H1 (cell line): ENCODE measurements around the gene PBX3. TPM values are rescaled to one million over a fixed set of nuclear protein-coding genes. Genes with fewer than 3 reads are reported as not detected.

Experiments used
- CTCF ChIA-PET: fragments of 300-600 bp; sonication (Branson Sonifier 250); formaldehyde crosslinking; loops from one replicate; lab custom pipeline; 2021; ENCODE audit not compliant: partially characterized antibody; lab: Charles Lee
- POLR2A ChIA-PET: fragments of 300-600 bp; sonication (Branson Sonifier 250); formaldehyde crosslinking; loops from one replicate; lab custom pipeline; 2021; ENCODE audit warnings: inconsistent platforms; ENCODE audit not compliant: partially characterized antibody; lab: Charles Lee
- DNase-seq, 2 experiments: peaks; one replicate each; pipeline versions ENCODE4 v3.0.0 to v3.0.0-alpha.2; 2010 to 2022; ENCODE audit warnings: low spot score in 2 of 2, low read depth in 1 of 2, mixed read lengths in 1 of 2
- FAIRE-seq: peaks from 2 replicates; lab custom pipeline; 2011; peaks lifted over from hg19 to GRCh38; lab: Jason Lieb, UNC
- H2AFZ ChIP-seq: 2 replicates; pipeline ENCODE4 v1.8.1; 2012; ENCODE audit warnings: low read length, inconsistent platforms
- H2AK5ac ChIP-seq: 2 replicates; pipeline ENCODE4 v1.6.1; 2013; ENCODE audit warnings: low read depth, low read length
- H2BK120ac ChIP-seq: replicated peaks from 2 replicates; pipeline ENCODE3; 2013; ENCODE audit warnings: low read depth, low read length, inconsistent platforms
- H2BK12ac ChIP-seq: 2 replicates; pipeline ENCODE4 v1.6.1; 2013; ENCODE audit warnings: low read depth, low read length
- H2BK15ac ChIP-seq: 2 replicates; pipeline ENCODE4 v1.6.1; 2013; ENCODE audit warnings: low read length
- H2BK20ac ChIP-seq: 2 replicates; pipeline ENCODE4 v1.6.1; 2013; ENCODE audit warnings: low read length
- H2BK5ac ChIP-seq: 2 replicates; pipeline ENCODE4 v1.6.1; 2013; ENCODE audit warnings: low read depth, low read length
- H3K14ac ChIP-seq: 2 replicates; pipeline ENCODE4 v1.6.1; 2013; ENCODE audit warnings: inconsistent platforms; ENCODE audit not compliant: insufficient read length
- H3K18ac ChIP-seq: 2 replicates; pipeline ENCODE4 v1.6.1; 2013; ENCODE audit warnings: low read length; ENCODE audit errors: extremely low read depth
- H3K23ac ChIP-seq: 2 replicates; pipeline ENCODE4 v1.6.1; 2013; ENCODE audit warnings: inconsistent platforms; ENCODE audit not compliant: insufficient read length
- H3K23me2 ChIP-seq: 2 replicates; pipeline ENCODE4 v1.6.1; 2013; ENCODE audit warnings: low read depth, low read length
- H3K27ac ChIP-seq: 2 replicates; pipeline ENCODE4 v1.6.1; 2011; ENCODE audit warnings: low read depth, low read length, inconsistent platforms
- H3K27me3 ChIP-seq, 4 experiments: replicated peaks in 1 of 4; 1 replicate in 1 of 4; 2 replicates in 3 of 4; pipeline versions ENCODE4 v1.6.1 to v1.8.1; 2011 to 2013; ENCODE audit warnings: low read length in 3 of 4, mild to moderate bottlenecking in 3 of 4, inconsistent platforms in 2 of 4, mixed read lengths in 2 of 4, moderate library complexity in 1 of 4; ENCODE audit not compliant: control insufficient read depth in 3 of 4, insufficient read depth in 3 of 4; ENCODE audit errors: extremely low read depth in 1 of 4
- H3K36me3 ChIP-seq, 4 experiments: 2 replicates each; pipeline versions ENCODE4 v1.6.1 to v1.8.1; 2011 to 2013; ENCODE audit warnings: mild to moderate bottlenecking in 4 of 4, low read length in 3 of 4, moderate library complexity in 2 of 4, control low read depth in 1 of 4, inconsistent platforms in 1 of 4; ENCODE audit not compliant: insufficient read depth in 4 of 4, control insufficient read depth in 2 of 4
- H3K4ac ChIP-seq: replicated peaks from 2 replicates; pipeline ENCODE3; 2013; ENCODE audit warnings: low read length, low read depth, mixed read lengths, inconsistent platforms; ENCODE audit not compliant: insufficient read length
- H3K4me1 ChIP-seq, 4 experiments: replicated peaks in 1 of 4; 1 replicate in 1 of 4; 2 replicates in 3 of 4; pipeline versions ENCODE4 v1.6.1 to v1.8.1; 2011 to 2013; ENCODE audit warnings: low read length in 3 of 4, inconsistent platforms in 2 of 4, mixed read lengths in 1 of 4; ENCODE audit not compliant: insufficient read depth in 4 of 4, control insufficient read depth in 3 of 4
- H3K4me2 ChIP-seq, 2 experiments: 2 replicates each; pipeline versions ENCODE4 v1.6.1 to v1.8.1; 2011 to 2013; ENCODE audit warnings: low read depth in 2 of 2, low read length in 2 of 2, control low read depth in 1 of 2, inconsistent platforms in 1 of 2, mild to moderate bottlenecking in 1 of 2; ENCODE audit not compliant: insufficient read depth in 1 of 2
- H3K4me3 ChIP-seq, 4 experiments: fragments of 200-600, 300-600 bp in 1 of 4; sonication (generic), shearing (Covaris generic), sonication (Bioruptor Twin) in 1 of 4; 2 replicates each; pipeline versions ENCODE4 v1.5.1 to v1.8.1; 2011 to 2016; ENCODE audit warnings: low read length in 4 of 4, low read depth in 3 of 4, control low read depth in 2 of 4, inconsistent platforms in 2 of 4, mild to moderate bottlenecking in 2 of 4, mixed read lengths in 1 of 4, moderate library complexity in 1 of 4; ENCODE audit not compliant: insufficient read depth in 2 of 4; ENCODE audit errors: extremely low read depth in 1 of 4
- H3K56ac ChIP-seq: replicated peaks from 2 replicates; pipeline ENCODE3; 2013; ENCODE audit warnings: low read depth, mild to moderate bottlenecking, mixed read lengths, low read length, inconsistent platforms; ENCODE audit not compliant: insufficient read length
- H3K79me1 ChIP-seq: 2 replicates; pipeline ENCODE4 v1.6.1; 2013; ENCODE audit warnings: low read depth, low read length, control low read depth
- H3K79me2 ChIP-seq, 2 experiments: 2 replicates each; pipeline versions ENCODE4 v1.6.1 to v1.8.1; 2012 to 2013; ENCODE audit warnings: low read length in 2 of 2, mild to moderate bottlenecking in 2 of 2, inconsistent platforms in 1 of 2; ENCODE audit not compliant: insufficient read depth in 2 of 2, control insufficient read depth in 1 of 2
- H3K9ac ChIP-seq, 4 experiments: replicated peaks in 1 of 4; 1 replicate in 1 of 4; 2 replicates in 3 of 4; pipeline versions ENCODE4 v1.6.1 to v1.8.1; 2011 to 2013; ENCODE audit warnings: low read depth in 3 of 4, low read length in 3 of 4, control low read depth in 2 of 4, mild to moderate bottlenecking in 2 of 4, moderate library complexity in 2 of 4, inconsistent platforms in 1 of 4; ENCODE audit errors: extremely low read depth in 1 of 4
- H3K9me3 ChIP-seq, 2 experiments: 2 replicates each; pipeline versions ENCODE4 v1.6.1 to v1.8.1; 2012 to 2013; ENCODE audit warnings: mild to moderate bottlenecking in 2 of 2, moderate library complexity in 2 of 2, control low read depth in 1 of 2, inconsistent platforms in 1 of 2, low read depth in 1 of 2, low read length in 1 of 2, mixed read lengths in 1 of 2; ENCODE audit not compliant: insufficient read depth in 2 of 2
- H4K20me1 ChIP-seq, 2 experiments: replicated peaks in 1 of 2; 2 replicates each; pipeline versions ENCODE3 to v1.8.1; 2011 to 2013; ENCODE audit warnings: inconsistent platforms in 2 of 2, low read length in 2 of 2, mild to moderate bottlenecking in 1 of 2; ENCODE audit not compliant: insufficient read depth in 2 of 2, control insufficient read depth in 1 of 2
- H4K5ac ChIP-seq: 2 replicates; pipeline ENCODE4 v1.6.1; 2013; ENCODE audit warnings: low read length, low read depth, mixed read lengths, inconsistent platforms; ENCODE audit not compliant: insufficient read length
- H4K8ac ChIP-seq: 2 replicates; pipeline ENCODE4 v1.8.0; 2013; ENCODE audit warnings: mild to moderate bottlenecking, moderate library complexity, low read length, inconsistent platforms; ENCODE audit not compliant: insufficient read depth; ENCODE audit errors: extremely low read depth
- H4K91ac ChIP-seq: replicated peaks from 2 replicates; pipeline ENCODE3; 2013; ENCODE audit warnings: low read length, mixed read lengths, inconsistent platforms; ENCODE audit not compliant: insufficient read length
- ATF3 ChIP-seq: IDR thresholded peaks from 2 replicates; pipeline ENCODE4 v1.6.1; 2011; ENCODE audit warnings: low read depth, mild to moderate bottlenecking, low read length; ENCODE audit not compliant: insufficient read depth
- CEBPB ChIP-seq: IDR thresholded peaks from 2 replicates; pipeline ENCODE4 v1.6.1; 2012; ENCODE audit warnings: low read depth, low read length
- CHD2 ChIP-seq: IDR thresholded peaks from 2 replicates; pipeline ENCODE4 v1.6.1; 2012; ENCODE audit warnings: low read length, improper control_type of control experiment
- EZH2 ChIP-seq: fragments of 200-600 bp; sonication (generic); IDR thresholded peaks from 2 replicates; pipeline ENCODE4 v1.7.1; 2012; ENCODE audit warnings: low read depth, mild to moderate bottlenecking, moderate library complexity, low read length, inconsistent platforms; ENCODE audit not compliant: severe bottlenecking
- GABPA ChIP-seq: IDR thresholded peaks from 2 replicates; pipeline ENCODE4 v1.6.1; 2011; ENCODE audit warnings: mild to moderate bottlenecking, low read length, moderate library complexity, borderline replicate concordance; ENCODE audit not compliant: insufficient read depth
- GTF2F1 ChIP-seq: IDR thresholded peaks from 2 replicates; pipeline ENCODE4 v1.6.1; 2012; ENCODE audit warnings: low read depth, low read length, improper control_type of control experiment, borderline replicate concordance
- HDAC2 ChIP-seq, 2 experiments: fragments of 300-600 bp in 1 of 2; sonication (generic) in 1 of 2; IDR thresholded peaks; 2 replicates each; pipeline ENCODE4 v1.6.1; 2011 to 2012; ENCODE audit warnings: low read depth in 2 of 2, low read length in 2 of 2, mild to moderate bottlenecking in 2 of 2, moderate library complexity in 2 of 2, borderline replicate concordance in 1 of 2, inconsistent platforms in 1 of 2
- HDAC6 ChIP-seq: IDR thresholded peaks from one replicate; pipeline ENCODE4 v1.7.1; 2012; ENCODE audit warnings: low read depth, mild to moderate bottlenecking, inconsistent platforms, low read length, moderate library complexity
- KDM4A ChIP-seq: IDR thresholded peaks from one replicate; pipeline ENCODE4 v1.7.1; 2012; ENCODE audit warnings: low read depth, mild to moderate bottlenecking, moderate library complexity, low read length, inconsistent platforms; ENCODE audit not compliant: severe bottlenecking
- SAP30 ChIP-seq: fragments of 300-600 bp; sonication (generic); IDR thresholded peaks from 2 replicates; pipeline ENCODE4 v1.7.1; 2012; ENCODE audit warnings: low read length, moderate library complexity, mild to moderate bottlenecking, inconsistent platforms; ENCODE audit not compliant: insufficient read depth, insufficient replicate concordance
- SP1 ChIP-seq: IDR thresholded peaks from 2 replicates; pipeline ENCODE4 v1.6.1; 2011; ENCODE audit warnings: low read depth, low read length
- TAF7 ChIP-seq: optimal IDR thresholded peaks from 2 replicates; pipeline ENCODE3; 2011; ENCODE audit warnings: low read depth, mild to moderate bottlenecking, inconsistent platforms, low read length, moderate library complexity, borderline replicate concordance
- TBP ChIP-seq: IDR thresholded peaks from 2 replicates; pipeline ENCODE4 v1.6.1; 2011; ENCODE audit warnings: low read depth, low read length, improper control_type of control experiment
- WGBS, 2 experiments: shearing (Covaris generic) in 1 of 2; methylation state at CpG; one replicate each; pipeline versions ENCODE4 v1.1.6 to v1.1.7; 2013 to 2015; ENCODE audit warnings: low lambda C conversion rate in 2 of 2, mixed read lengths in 2 of 2, inconsistent platforms in 1 of 2, low coverage in 1 of 2, missing lambda C conversion rate in 1 of 2; ENCODE audit not compliant: insufficient replicate concordance in 2 of 2, insufficient coverage in 1 of 2, insufficient read length in 1 of 2; ENCODE audit errors: extremely low coverage in 1 of 2, missing lambda C conversion rate in 1 of 2; 5-methylcytosine and 5-hydroxymethylcytosine counted together
- polyA plus RNA-seq, 7 experiments: library from polyadenylated mRNA; depleted of rRNA in 3 of 7; stranded (reverse) in 5 of 7; unstranded in 2 of 7; fragments of >200 nt in 5 of 7; fragments of 200-250 nt in 2 of 7; gene quantifications; 1 replicate in 5 of 7; 2 replicates in 1 of 7; 4 replicates in 1 of 7; pipeline versions ENCODE4 v1.2.1 to v1.2.3, GENCODE V29; 2011 to 2013; ENCODE audit warnings: missing spikeins in 2 of 7, mixed read lengths in 2 of 7
- total RNA-seq: library from RNA; stranded (reverse); fragmentation: NEBNext Ultra II Directional; extraction: Animal tissue kit (Norgen Biotek cat#: 25700); gene quantifications from 2 replicates; pipeline ENCODE4 v1.2.1, GENCODE V29; 2021

The PBX3 gene
- total and polyA plus RNA-seq, 2 of the 8 experiments (the other 6 are each of a cell fraction or from before 2014, with no cell fraction given): 22.7 to 44.3 TPM

GRCh38 chr9:125909459-125909858 is 162.3 kb downstream of the PBX3 start:
- Histone ChIP-seq H3K9ac (no peak overlapping the region), H3K18ac (no peak overlapping the region), H3K27ac (no peak overlapping the region), H2AK5ac (no peak overlapping the region), H4K20me1 (peaks cover 4 to 5% of the 10 kb centered on the region in 2 experiments), H4K8ac (no peak overlapping the region), H3K79me2 (peaks cover 0 to 44% of the 10 kb centered on the region in 2 experiments; a peak in 2 of 4 replicates), H2BK20ac (no peak overlapping the region), H3K23me2 (no peaks in the 10 kb centered on the region), H2BK120ac (no peak overlapping the region), H3K36me3 (no peaks in the 10 kb centered on the region), H3K9me3 (no peaks in the 10 kb centered on the region), H2AFZ (no peak overlapping the region), H4K91ac (no peak overlapping the region), H3K79me1 (no peaks in the 10 kb centered on the region), H3K4me3 (no peak overlapping the region), H3K56ac (no peak overlapping the region), H3K27me3 (no peaks in the 10 kb centered on the region), H3K14ac (no peak overlapping the region), H3K4me1 (peaks cover 0 to 6% (median 4%) of the 10 kb centered on the region in 4 experiments; a peak in 3 of 7 replicates), H4K5ac (no peak overlapping the region), H2BK5ac (no peak overlapping the region), H3K23ac (no peak overlapping the region), H3K4ac (no peak overlapping the region), H3K4me2 (no peak overlapping the region), H2BK12ac (no peak overlapping the region), H2BK15ac (no peak overlapping the region)
- FAIRE-seq: no peak
- DNase-seq: no peak
- CTCF ChIA-PET: interaction anchor here (0.6 kb wide), 1 partner anchor 212 kb away, joined by 3 read pairs; no protein-coding TSS in a partner anchor
- 88% methylated on average over 4 of the region's 4 CpGs; no CpG with 5 or more reads in 1 of the 2 experiments for WGBS, 2 experiments
- no peak for TF ChIP-seq SP1
- no peak for TF ChIP-seq GTF2F1
- TF ChIP-seq CHD2: no peak
- no peak for TF ChIP-seq ATF3
- TF ChIP-seq SAP30: no peak
- no peak for TF ChIP-seq HDAC2 (IDR thresholded peaks at IDR 0.05; ENCODE audit: borderline replicate concordance in 1 of 2, low read depth in 2 of 2, low read length in 2 of 2)
- no peak for TF ChIP-seq EZH2
- no peak for TF ChIP-seq KDM4A
- TF ChIP-seq CEBPB: no peak
- TF ChIP-seq TAF7: no peak
- TF ChIP-seq HDAC6: no peak
- TF ChIP-seq TBP: no peak
- no peak for TF ChIP-seq GABPA
- POLR2A ChIA-PET: no interaction called here
